LNCaP clone FGC (cell line): ENCODE measurements around the gene NAPA.

ENCODE experiments used
- DNase-seq: peaks from one replicate; pipeline ENCODE4 v3.0.0-alpha.2; 2011; ENCODE audit warnings: low read depth
- H3K4me3 ChIP-seq: 2 replicates; pipeline ENCODE4 v1.5.1; 2011; ENCODE audit warnings: mild to moderate bottlenecking, low read depth, low read length, control low read depth
- TF ChIP-seq, protein P1 (sequence below): IDR thresholded peaks from 2 replicates; pipeline ENCODE4 v1.5.1; 2012; ENCODE audit warnings: mild to moderate bottlenecking; ENCODE audit not compliant: control insufficient read depth, insufficient read depth; ENCODE audit errors: extremely low read depth

The NAPA gene

DNA sequence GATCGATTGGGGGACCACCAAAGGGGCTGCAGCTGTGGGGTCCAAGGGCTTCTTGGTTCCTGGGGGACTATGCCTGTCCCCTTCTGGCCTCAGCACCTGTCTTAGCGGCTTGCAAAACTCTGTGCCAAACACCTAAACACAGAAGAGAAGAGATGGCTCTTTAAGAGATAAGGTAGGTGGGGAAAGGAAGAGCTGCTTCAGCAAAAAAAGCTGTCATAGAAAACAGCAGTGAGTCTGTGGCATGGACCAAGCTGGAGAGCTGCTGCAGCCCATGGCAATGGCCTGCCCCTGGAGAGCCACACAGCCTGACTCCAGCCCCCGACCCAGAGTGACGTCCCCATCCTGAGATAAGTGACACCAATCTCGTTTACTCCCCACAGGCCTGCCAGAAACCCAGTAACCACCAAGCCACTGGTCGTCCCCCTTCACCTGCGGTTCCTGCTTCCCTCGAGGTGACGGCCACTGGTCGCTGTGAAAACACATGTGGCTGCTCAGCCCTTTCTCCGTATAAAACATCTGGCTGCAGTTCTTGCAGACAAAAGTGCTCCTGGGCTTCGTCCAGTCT lies 25.0 kb upstream of the NAPA start:
- no peak for DNase-seq
- TF ChIP-seq, protein P1, sequence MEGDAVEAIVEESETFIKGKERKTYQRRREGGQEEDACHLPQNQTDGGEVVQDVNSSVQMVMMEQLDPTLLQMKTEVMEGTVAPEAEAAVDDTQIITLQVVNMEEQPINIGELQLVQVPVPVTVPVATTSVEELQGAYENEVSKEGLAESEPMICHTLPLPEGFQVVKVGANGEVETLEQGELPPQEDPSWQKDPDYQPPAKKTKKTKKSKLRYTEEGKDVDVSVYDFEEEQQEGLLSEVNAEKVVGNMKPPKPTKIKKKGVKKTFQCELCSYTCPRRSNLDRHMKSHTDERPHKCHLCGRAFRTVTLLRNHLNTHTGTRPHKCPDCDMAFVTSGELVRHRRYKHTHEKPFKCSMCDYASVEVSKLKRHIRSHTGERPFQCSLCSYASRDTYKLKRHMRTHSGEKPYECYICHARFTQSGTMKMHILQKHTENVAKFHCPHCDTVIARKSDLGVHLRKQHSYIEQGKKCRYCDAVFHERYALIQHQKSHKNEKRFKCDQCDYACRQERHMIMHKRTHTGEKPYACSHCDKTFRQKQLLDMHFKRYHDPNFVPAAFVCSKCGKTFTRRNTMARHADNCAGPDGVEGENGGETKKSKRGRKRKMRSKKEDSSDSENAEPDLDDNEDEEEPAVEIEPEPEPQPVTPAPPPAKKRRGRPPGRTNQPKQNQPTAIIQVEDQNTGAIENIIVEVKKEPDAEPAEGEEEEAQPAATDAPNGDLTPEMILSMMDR, result no peak
- no peak overlapping the region for H3K4me3 ChIP-seq

DNA sequence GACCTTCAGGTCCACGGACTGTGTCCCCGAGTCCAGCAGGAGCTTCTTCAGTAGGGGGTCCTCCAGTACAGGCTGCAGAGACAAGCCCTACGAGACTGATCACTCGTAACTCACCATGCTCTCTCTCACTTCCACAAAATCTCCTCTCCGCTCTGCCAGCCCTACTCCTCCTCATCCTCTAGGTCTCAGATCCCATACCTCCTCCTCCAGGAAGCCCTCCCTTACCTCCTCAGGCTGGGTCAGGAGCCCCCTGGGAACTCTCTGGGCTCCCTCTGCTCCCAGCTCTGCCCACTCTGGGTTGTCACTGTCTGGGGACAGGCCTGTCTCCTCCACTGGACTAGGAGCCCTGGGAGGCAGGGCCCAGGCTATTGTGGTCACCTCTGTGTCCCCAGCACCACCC lies 23.9 kb upstream of the NAPA start:
- no peak overlapping the region for H3K4me3 ChIP-seq
- DNase-seq, result no peak
- TF ChIP-seq, protein P1, result no peak

DNA sequence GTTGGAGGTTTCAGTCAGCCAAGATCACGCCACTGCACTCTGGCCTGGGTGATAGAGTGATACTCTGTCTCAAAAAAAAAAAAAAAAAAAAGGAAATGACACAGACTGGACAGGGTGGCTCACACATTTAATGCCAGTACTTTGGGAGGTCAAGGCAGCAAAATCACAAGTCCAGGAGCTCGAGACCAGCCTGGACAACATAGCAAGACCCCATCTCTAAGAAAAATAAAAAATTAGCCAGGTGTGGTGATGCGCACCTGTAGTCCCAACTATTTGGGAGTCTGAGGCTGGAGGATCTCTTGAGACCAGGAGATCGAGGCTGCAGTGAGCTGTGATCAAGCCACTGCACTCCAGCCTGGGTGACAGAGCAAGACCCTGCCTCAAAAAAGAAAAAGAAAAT lies 22.6 kb upstream of the NAPA start:
- H3K4me3 ChIP-seq, result no peak overlapping the region
- TF ChIP-seq, protein P1, result no peak
- DNase-seq, result no peak

DNA sequence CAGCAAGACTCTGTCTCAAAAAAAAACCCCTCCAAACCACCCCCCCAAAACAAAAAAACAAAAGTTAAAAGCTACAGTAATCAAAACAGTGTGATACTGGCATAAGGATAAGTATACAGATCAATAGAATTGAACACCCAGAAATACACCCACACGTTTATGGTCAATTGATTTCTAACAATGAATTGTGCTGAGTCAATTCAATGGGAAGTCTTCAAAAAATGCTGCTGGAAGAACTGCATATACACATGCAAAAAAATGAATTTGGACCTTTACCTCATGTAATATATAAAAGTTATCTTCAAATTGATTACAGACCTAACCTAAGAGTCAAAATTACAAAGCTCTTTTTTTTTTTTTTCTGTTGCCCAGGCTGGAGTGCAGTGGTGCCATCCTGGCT lies 19.8 kb upstream of the NAPA start:
- TF ChIP-seq, protein P1, result no peak
- no peak for DNase-seq
- H3K4me3 ChIP-seq, result no peak overlapping the region

DNA sequence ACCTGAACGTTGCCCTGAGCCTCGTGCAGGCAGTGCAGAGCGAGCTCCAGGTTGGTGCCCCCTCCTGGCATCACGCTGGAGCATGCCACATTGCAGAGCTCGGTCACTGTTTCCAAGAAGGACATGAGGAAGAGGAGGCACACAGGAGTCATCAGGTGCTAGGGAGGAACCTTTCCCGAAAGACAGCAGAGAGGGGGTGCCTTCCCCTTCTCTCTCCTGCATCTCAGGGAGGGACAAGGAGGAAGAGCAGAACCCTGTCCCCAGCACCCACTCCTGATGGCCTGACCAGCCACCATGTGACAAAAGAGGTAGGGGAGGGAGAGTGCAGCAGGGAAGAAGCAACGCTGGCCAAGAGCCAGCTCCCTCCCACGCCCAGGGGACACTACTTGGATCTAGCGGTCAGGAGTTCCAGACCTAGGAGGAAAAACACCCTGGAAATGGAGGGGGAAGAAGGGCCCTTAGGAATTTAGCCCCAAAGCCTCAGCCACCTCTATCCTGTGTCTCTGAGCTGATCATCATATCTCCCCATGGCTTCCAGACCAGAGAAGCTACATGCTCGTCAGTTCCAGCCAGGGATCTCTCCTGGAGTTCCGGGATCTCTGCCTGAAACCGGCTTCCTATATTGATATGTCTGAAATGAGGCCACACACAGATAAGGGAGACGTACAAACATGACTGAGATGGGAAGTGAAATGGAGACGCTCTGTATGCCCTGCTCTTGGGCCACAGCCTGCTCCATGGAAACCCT lies 17.0 kb upstream of the NAPA start:
- TF ChIP-seq, protein P1, result no peak
- H3K4me3 ChIP-seq, result no peak overlapping the region
- no peak for DNase-seq

DNA sequence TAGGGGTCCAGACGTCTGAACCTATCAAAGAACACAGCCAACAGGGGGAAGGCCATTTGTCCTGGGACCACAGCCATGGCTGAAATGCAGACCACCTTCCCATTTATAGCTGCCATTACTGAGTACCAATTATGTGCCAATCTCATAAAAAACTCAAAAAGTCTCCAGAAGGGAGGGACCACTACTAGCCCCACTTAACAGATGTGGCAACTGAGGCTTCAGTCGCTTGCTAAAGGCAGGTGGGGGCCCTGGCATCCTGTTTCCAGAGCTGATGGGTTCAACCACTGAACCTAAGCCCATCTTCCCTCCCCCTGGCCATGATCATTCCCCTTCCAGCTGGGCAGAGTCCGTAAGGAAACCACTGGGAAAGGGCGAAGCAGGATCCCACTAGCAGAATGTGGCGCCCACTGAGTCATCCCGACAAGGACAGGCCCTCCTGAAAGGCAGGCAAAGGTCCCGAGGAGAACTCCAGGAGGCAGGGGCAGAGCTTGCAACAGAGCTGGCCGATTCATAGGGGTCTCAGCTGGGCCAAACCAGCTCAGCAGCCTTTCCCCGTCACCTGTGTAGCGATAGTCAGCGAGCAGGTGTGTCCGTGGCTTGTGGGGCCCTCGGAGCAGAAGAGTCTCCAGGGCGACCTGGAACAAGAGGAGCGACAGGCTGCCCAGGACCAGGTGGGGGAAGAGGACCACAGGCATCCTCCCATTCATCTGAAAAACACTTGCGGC lies 14.3 kb upstream of the NAPA start:
- no peak overlapping the region for H3K4me3 ChIP-seq
- no peak for DNase-seq
- TF ChIP-seq, protein P1, result no peak
